Activated T-cell treated with anti-CD3 and anti-CD28 coated beads, Interleukin-2, amount 50 U/mL, for 24 hours (primary cell): Measurements from ENCODE around the gene FBLN5.

Experiments used
- DNase-seq: peaks from one replicate; pipeline ENCODE4 v3.0.0-alpha.2; 2020
- H3K27ac Mint-ChIP-seq: 2 replicates; pipeline ENCODE4 v1.8.0; 2020; ENCODE audit warnings: mild to moderate bottlenecking, mixed read lengths
- H3K27me3 Mint-ChIP-seq: 2 replicates; pipeline ENCODE4 v1.8.0; 2020; ENCODE audit warnings: mixed read lengths
- H3K36me3 Mint-ChIP-seq: 2 replicates; pipeline ENCODE4 v1.8.0; 2020; ENCODE audit warnings: low read depth, mixed read lengths
- H3K4me1 Mint-ChIP-seq: 2 replicates; pipeline ENCODE4 v1.8.0; 2020; ENCODE audit warnings: low read depth, mixed read lengths
- H3K4me3 Mint-ChIP-seq: 2 replicates; pipeline ENCODE4 v1.8.0; 2020; ENCODE audit warnings: mild to moderate bottlenecking, moderate library complexity, mixed read lengths
- H3K9me3 Mint-ChIP-seq: 2 replicates; pipeline ENCODE4 v1.8.0; 2020; ENCODE audit warnings: mixed read lengths

The FBLN5 gene

GRCh38 chr14:91835197-91835919, 112.1 kb downstream of the FBLN5 start:
- Mint-ChIP-seq H3K36me3 (peaks cover 4% of the 10 kb centered on the region), H3K9me3 (no peaks in the 10 kb centered on the region), H3K4me3 (peak overlapping the region; percentile 91), H3K4me1 (peaks cover 74% of the 10 kb centered on the region), H3K27ac (no peak overlapping the region), H3K27me3 (no peaks in the 10 kb centered on the region)
- no peak for DNase-seq

GRCh38 chr14:91834571-91834970, 112.9 kb downstream of the FBLN5 start:
- Mint-ChIP-seq H3K9me3 (no peaks in the 10 kb centered on the region), H3K36me3 (no peaks in the 10 kb centered on the region), H3K4me3 (no peak overlapping the region), H3K27ac (no peak overlapping the region), H3K27me3 (no peaks in the 10 kb centered on the region), H3K4me1 (peaks cover 74% of the 10 kb centered on the region)
- DNase-seq = no peak

DNA sequence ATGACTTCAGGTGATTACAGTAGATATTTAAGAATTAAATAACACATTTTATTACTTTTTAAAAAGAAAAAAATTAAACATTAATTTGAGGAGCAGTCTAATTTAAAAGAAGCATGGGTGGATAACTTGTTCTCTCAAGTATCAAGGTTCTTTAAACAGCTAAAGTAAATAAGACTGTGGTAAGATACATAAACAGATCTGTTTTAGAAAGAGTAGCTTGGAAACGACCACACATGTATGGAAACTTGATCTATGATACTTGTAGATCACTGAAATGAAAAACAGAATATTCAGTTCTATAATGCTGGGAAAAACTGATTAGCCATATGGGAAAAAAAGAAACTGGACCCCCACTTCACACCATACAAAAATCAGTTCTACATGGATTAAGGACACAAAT, 116.2 kb downstream of the FBLN5 start:
- Mint-ChIP-seq H3K4me1 (peaks cover 66% of the 10 kb centered on the region), H3K9me3 (peaks cover 2% of the 10 kb centered on the region)
- no peak for DNase-seq

DNA sequence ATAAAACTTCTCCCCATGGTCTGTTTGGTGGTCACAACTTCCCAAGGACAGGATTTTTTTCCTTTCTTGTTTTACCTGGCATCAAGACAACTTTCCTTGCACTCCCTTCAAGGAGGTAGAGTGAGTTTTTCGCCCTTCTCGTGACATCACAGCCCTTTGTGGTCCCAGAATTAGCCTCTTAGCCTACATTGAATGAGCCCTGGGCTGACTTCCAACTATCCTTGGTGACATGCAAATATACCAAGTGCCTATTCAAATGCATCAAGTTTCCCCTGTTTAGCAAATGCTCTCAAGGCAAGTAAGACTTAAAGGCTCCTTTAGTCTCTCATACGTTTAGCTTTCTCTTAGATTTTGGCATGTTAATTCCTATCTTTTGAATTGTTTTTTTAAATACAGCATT, 116.7 kb downstream of the FBLN5 start:
- no peak overlapping the region for H3K4me3 Mint-ChIP-seq
- peaks cover 2% of the 10 kb centered on the region for H3K9me3 Mint-ChIP-seq
- H3K4me1 Mint-ChIP-seq = peaks cover 68% of the 10 kb centered on the region
- no peak for DNase-seq
- H3K27ac Mint-ChIP-seq = peak overlapping the region; percentile 56
- no peaks in the 10 kb centered on the region for H3K27me3 Mint-ChIP-seq
- peaks cover 4% of the 10 kb centered on the region for H3K36me3 Mint-ChIP-seq

More for the DNA sequence above, 116.2 kb downstream of the FBLN5 start:
- no peaks in the 10 kb centered on the region for H3K27me3 Mint-ChIP-seq
- H3K4me3 Mint-ChIP-seq = no peak overlapping the region
- H3K27ac Mint-ChIP-seq = no peak overlapping the region
- H3K36me3 Mint-ChIP-seq = peaks cover 2% of the 10 kb centered on the region

GRCh38 chr14:91829511-91829910, 118.0 kb downstream of the FBLN5 start:
- Mint-ChIP-seq H3K4me3 (no peak overlapping the region), H3K27me3 (no peaks in the 10 kb centered on the region), H3K27ac (no peak overlapping the region), H3K4me1 (peaks cover 65% of the 10 kb centered on the region), H3K36me3 (peaks cover 7% of the 10 kb centered on the region), H3K9me3 (peaks cover 2% of the 10 kb centered on the region)
- DNase-seq = no peak

GRCh38 chr14:91827746-91828145, 119.7 kb downstream of the FBLN5 start:
- no peak overlapping the region for H3K27ac Mint-ChIP-seq
- H3K27me3 Mint-ChIP-seq = no peaks in the 10 kb centered on the region
- peaks cover 13% of the 10 kb centered on the region for H3K36me3 Mint-ChIP-seq
- peaks cover 2% of the 10 kb centered on the region for H3K9me3 Mint-ChIP-seq
- H3K4me3 Mint-ChIP-seq = no peak overlapping the region
- DNase-seq = no peak
- peaks cover 59% of the 10 kb centered on the region for H3K4me1 Mint-ChIP-seq
